OCI-M2 (cell line): Measurements from ENCODE around the gene GPR141.

Source experiments
- DNase-seq: peaks from one replicate; lab custom pipeline; 2025; ENCODE audit not compliant: unreplicated experiment; lab: John Stamatoyannopoulos, UW

Gene GPR141

GRCh38 chr7:37730501-37730900, 46.9 kb downstream of the GPR141 start:
- DNase-seq: no peak

- no peak for DNase-seq
Measured at GRCh38 chr7:37732253-37732652, 48.7 kb downstream of the GPR141 start.

DNA sequence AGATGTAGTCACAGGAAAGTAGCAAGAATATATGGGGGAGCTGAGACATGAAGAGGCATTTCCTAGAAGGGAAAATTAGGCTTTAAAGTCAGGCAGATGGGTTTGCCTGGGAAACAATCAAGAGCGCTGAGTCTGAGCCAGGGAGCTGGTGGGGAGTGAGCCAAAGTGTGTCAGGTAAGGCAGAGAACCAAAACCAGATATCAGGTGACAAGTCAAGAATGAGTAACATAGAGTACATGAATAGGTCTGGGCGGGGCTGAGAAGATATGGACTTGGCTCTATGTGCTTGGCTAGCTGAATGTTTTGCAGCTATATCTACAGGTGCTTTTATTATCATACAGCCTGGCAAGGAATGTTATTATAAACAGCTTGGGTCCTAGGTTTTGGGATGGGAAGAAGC, 49.3 kb downstream of the GPR141 start:
- no peak for DNase-seq

GRCh38 chr7:37735196-37735595, 51.6 kb downstream of the GPR141 start:
- DNase-seq: no peak

- DNase-seq: no peak
Measured at GRCh38 chr7:37738321-37738720, 54.8 kb downstream of the GPR141 start.

DNA sequence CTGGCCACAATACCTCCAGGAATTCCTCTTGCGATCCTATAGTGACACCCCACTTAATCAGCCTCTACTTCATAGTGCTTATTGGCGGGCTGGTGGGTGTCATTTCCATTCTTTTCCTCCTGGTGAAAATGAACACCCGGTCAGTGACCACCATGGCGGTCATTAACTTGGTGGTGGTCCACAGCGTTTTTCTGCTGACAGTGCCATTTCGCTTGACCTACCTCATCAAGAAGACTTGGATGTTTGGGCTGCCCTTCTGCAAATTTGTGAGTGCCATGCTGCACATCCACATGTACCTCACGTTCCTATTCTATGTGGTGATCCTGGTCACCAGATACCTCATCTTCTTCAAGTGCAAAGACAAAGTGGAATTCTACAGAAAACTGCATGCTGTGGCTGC, 56.8 kb downstream of the GPR141 start:
- no peak for DNase-seq

DNA sequence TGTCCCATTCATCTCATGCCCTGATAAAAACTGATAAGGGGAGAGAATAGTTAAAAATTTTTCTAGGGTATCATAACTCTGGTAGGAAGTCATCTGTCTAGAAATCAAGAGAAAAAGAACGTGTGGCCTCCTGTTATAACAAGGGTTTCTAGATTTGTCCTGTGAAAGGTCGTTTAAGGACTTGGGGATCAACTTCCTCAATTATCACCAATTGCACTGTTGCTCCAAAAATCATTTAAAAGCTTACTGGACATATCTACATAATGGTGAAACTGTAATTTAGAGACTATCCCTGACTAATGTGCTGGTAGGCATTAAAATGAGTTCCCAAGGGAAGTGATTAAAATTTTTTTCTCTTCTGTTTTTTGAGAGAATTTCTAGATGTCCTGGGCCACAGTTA, 58.2 kb downstream of the GPR141 start:
- DNase-seq: no peak

DNA sequence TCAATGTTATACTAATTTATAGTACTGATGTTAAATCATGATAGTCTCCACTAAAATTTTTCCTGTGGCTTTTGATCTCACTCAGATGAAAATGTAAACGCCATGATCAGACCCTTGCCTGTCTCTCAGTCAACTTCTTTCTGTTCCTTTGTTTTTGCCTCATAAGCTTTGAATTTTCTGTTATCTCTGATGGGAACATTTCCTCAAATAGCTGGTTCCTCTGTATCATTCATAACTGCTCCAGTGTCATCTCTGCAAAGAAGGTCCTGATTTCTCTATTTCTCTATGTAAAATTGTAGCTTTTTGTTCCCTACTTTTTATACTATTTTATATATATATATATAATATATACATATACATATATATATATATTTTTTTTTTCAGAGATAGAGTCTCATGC, 67.5 kb downstream of the GPR141 start:
- DNase-seq: no peak

DNA sequence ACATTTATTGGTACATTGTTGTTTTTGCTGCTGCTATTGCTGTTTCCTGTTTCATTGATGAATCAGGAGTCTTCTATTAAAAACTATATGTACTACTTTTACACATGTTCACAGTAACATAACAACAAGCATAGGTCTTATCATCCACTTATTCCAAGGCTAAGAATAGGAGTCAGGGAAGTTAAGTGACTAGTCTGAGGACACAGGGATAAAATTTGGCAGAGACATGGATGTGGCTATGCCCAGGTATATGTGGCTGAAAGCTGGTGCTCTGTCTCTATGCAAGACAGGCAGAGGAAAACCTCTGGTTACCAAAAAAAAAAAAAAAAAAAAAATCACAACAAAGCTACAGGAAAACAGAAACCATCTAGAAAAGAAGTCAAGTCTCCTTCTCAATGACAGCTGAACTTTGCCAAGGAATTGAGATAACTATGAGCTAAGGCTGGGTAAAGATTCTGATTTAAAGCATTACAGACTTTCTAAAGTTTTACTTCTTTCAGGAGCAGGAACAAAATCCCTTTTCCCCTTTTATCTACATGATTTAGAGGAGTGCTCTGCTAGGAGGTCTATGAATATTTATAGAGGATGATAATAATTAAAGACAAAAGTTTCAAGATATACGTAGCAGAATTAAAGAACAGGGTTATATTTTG, 70.0 kb downstream of the GPR141 start:
- DNase-seq: no peak

GRCh38 chr7:37756797-37757551, 73.4 kb downstream of the GPR141 start:
- no peak for DNase-seq

DNA sequence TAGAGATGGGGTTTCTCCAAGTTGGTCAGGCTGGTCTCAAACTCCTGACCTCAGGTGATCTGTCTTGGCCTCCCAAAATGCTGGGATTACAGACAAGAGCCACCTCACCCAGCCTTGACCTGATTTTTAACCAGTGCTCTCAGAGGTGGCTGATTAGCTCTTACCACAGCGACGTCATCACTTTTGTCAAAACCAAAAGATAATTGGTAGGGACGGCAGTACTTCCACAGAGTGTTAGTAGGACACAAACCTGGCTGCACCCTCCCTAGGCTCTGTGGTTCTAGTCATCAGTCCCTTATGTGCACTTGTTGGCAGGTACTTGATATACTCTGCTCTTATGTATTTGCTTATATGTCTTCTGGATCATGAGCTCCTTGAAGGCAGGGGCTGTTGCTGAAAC, 74.0 kb downstream of the GPR141 start:
- DNase-seq: no peak

GRCh38 chr7:37758501-37759045, 75.0 kb downstream of the GPR141 start:
- DNase-seq: no peak

- no peak for DNase-seq
Measured at GRCh38 chr7:37759526-37759925, 76.0 kb downstream of the GPR141 start.

GRCh38 chr7:37765421-37765829, 81.9 kb downstream of the GPR141 start:
- DNase-seq: no peak

GRCh38 chr7:37765872-37766525, 82.4 kb downstream of the GPR141 start:
- DNase-seq: no peak

DNA sequence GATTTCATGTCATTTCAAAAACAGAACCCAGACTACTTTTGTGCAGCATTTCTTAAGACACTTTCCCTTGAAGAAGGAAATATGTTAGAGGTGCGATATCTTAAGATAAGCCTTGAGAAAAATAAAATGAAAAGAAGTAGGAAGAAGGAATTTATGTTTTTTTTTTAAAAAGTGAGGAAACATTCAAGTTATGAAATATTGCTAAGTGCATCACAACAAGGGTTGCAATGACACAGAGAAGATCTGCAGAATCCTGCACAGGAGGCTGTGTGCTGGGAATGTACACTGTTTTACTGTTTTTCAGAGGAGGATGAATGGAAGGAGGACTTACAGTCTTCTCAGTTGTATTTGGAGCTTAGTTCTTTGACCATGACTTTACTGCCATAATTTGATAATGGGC, 85.0 kb downstream of the GPR141 start:
- no peak for DNase-seq

GRCh38 chr7:37769291-37769690, 85.7 kb downstream of the GPR141 start:
- DNase-seq: no peak

- DNase-seq: no peak
Measured at GRCh38 chr7:37769726-37770125, 86.2 kb downstream of the GPR141 start.

- no peak for DNase-seq
Measured at GRCh38 chr7:37770838-37771237, 87.3 kb downstream of the GPR141 start.

DNA sequence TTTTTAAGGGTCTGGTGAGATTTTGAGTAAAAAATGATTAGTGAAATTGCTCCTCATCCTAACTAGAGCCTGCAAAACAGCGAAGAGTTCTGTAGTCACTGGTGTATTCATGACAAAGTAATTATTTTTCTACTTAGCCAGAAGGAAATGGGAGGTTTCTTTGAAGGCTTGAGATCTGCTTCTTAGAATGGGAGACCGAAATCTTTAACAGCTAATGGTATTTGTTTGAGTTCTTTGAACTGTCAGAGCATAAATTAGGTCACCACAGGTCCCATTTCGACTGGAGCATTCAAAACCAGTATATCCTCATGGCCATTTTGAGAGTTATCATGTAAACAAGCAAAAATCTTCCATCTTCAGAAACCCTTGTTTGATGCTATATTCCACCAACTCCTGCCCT, 87.8 kb downstream of the GPR141 start:
- DNase-seq: no peak

- DNase-seq: no peak
Measured at GRCh38 chr7:37771801-37772200, 88.2 kb downstream of the GPR141 start.

- no peak for DNase-seq
Measured at GRCh38 chr7:37775921-37776320, 92.4 kb downstream of the GPR141 start.
